HepG2 (cell line): ENCODE data around the gene PVR. TPM values are rescaled to one million over a fixed set of nuclear protein-coding genes. Genes with fewer than 3 reads are reported as not detected.

ENCODE experiments used
- ATAC-seq: fragments of 200-7000 bp; cut with Tn5 transposase; 3 replicates; pipeline ENCODE4 v1.9.1; 2020; ENCODE audit warnings: mild to moderate bottlenecking, moderate library complexity
- BruUV-seq: library from RNA; stranded (reverse); fragments of 400-500 nt; replicated peaks from 2 replicates; lab custom pipeline; 2021; lab: Mats Ljungman, UMichigan
- CTCF ChIA-PET: fragments of 300-600 bp; formaldehyde crosslinking; extraction: SDS; loops from one replicate; lab custom pipeline; 2021; ENCODE audit warnings: low total read pairs, inconsistent platforms, low intra/inter-chr PET ratio; lab: Yijun Ruan, JAX
- POLR2A ChIA-PET: fragments of 350-600 bp; sonication (Branson Sonifier 250); formaldehyde crosslinking; loops from one replicate; lab custom pipeline; 2020; ENCODE audit warnings: antibody characterized with exemption, inconsistent platforms; lab: Yijun Ruan, JAX
- DNase-seq: peaks from one replicate; pipeline ENCODE4 v3.0.0-alpha.2; 2015; ENCODE audit warnings: low spot score
- FAIRE-seq: peaks from 3 replicates; lab custom pipeline; 2011; peaks lifted over from hg19 to GRCh38; lab: Jason Lieb, UNC
- H2AFZ ChIP-seq: one replicate; pipeline ENCODE4 v1.6.1; 2011; ENCODE audit warnings: low read length, inconsistent platforms
- H3K27ac ChIP-seq: fragments of 300-600 bp; 3 replicates; pipeline ENCODE4 v1.8.0; 2011; ENCODE audit warnings: mixed run types, mild to moderate bottlenecking, mixed read lengths, low read length, inconsistent platforms; ENCODE audit not compliant: insufficient read depth; ENCODE audit errors: extremely low read length
- H3K27me3 ChIP-seq, 2 experiments: fragments of 200-600 bp in 1 of 2; 2 replicates in 1 of 2; 3 replicates in 1 of 2; pipeline versions ENCODE4 v1.6.0 to v1.8.0; 2011; ENCODE audit warnings: low read length in 2 of 2, mild to moderate bottlenecking in 2 of 2, moderate library complexity in 2 of 2, inconsistent platforms in 1 of 2; ENCODE audit not compliant: insufficient read depth in 2 of 2, control insufficient read depth in 1 of 2
- H3K36me3 ChIP-seq, 2 experiments: fragments of 200-600 bp in 1 of 2; replicated peaks in 1 of 2; 2 replicates in 1 of 2; 3 replicates in 1 of 2; pipeline versions ENCODE4 v1.5.1 to v1.8.0; 2011; ENCODE audit warnings: low read length in 2 of 2, inconsistent platforms in 1 of 2; ENCODE audit not compliant: insufficient read depth in 2 of 2, control insufficient read depth in 1 of 2
- H3K4me1 ChIP-seq: 2 replicates; pipeline ENCODE4 v1.5.1; 2012; ENCODE audit warnings: low read length, inconsistent platforms; ENCODE audit not compliant: insufficient read depth
- H3K4me2 ChIP-seq: 2 replicates; pipeline ENCODE4 v1.6.0; 2011; ENCODE audit warnings: low read depth, low read length, inconsistent platforms
- H3K4me3 ChIP-seq, 3 experiments: fragments of 200-600 bp in 1 of 3; sonication (generic), shearing (Covaris generic) in 1 of 3; replicated peaks in 1 of 3; 2 replicates each; pipeline ENCODE4 v1.5.1; 2011 to 2016; ENCODE audit warnings: low read length in 3 of 3, inconsistent platforms in 2 of 3, low read depth in 2 of 3, mild to moderate bottlenecking in 2 of 3, control low read depth in 1 of 3, mixed read lengths in 1 of 3; ENCODE audit not compliant: insufficient read depth in 1 of 3
- H3K79me2 ChIP-seq: one replicate; pipeline ENCODE4 v1.6.1; 2011; ENCODE audit warnings: low read length, inconsistent platforms; ENCODE audit not compliant: insufficient read depth
- H3K9ac ChIP-seq: 2 replicates; pipeline ENCODE4 v1.6.0; 2011; ENCODE audit warnings: mild to moderate bottlenecking, low read depth, low read length, inconsistent platforms; ENCODE audit not compliant: insufficient read depth
- H3K9me3 ChIP-seq: 2 replicates; pipeline ENCODE4 v1.5.1; 2012; ENCODE audit warnings: mild to moderate bottlenecking, low read length
- H4K20me1 ChIP-seq: 2 replicates; pipeline ENCODE4 v1.6.0; 2011; ENCODE audit warnings: inconsistent platforms, mild to moderate bottlenecking, low read length, moderate library complexity; ENCODE audit not compliant: insufficient read depth
- ARNT2 ChIP-seq: sonication (generic); formaldehyde crosslinking; IDR thresholded peaks from 2 replicates; pipeline ENCODE4 v1.8.0; 2022; ENCODE audit warnings: mild to moderate bottlenecking, low read depth, missing genetic modification reagents, moderate library complexity
- GPBP1L1 ChIP-seq: sonication (generic); formaldehyde crosslinking; IDR thresholded peaks from 2 replicates; pipeline ENCODE4 v1.5.0; 2020; ENCODE audit warnings: mild to moderate bottlenecking, missing genetic modification reagents
- IKZF1 ChIP-seq: fragments of 450-650 bp; IDR thresholded peaks from 2 replicates; pipeline ENCODE4 v1.7.1; 2016
- TBX2 ChIP-seq: sonication (generic); formaldehyde crosslinking; IDR thresholded peaks from 2 replicates; pipeline ENCODE4 v1.5.0; 2020; ENCODE audit warnings: missing genetic modification reagents, mild to moderate bottlenecking, borderline replicate concordance
- TCF7 ChIP-seq: sonication (generic); IDR thresholded peaks from 2 replicates; pipeline ENCODE4 v1.6.1; 2016; ENCODE audit warnings: antibody characterized with exemption, low read depth
- ZBTB1 ChIP-seq: sonication (generic); formaldehyde crosslinking; IDR thresholded peaks from 2 replicates; pipeline ENCODE4 v1.4.0; 2020; ENCODE audit warnings: missing genetic modification reagents, borderline replicate concordance
- ZNF569 ChIP-seq: sonication (generic); formaldehyde crosslinking; IDR thresholded peaks from 2 replicates; pipeline ENCODE4 v1.5.0; 2020; ENCODE audit warnings: mild to moderate bottlenecking, missing genetic modification reagents, moderate library complexity, borderline replicate concordance
- ZNF841 ChIP-seq: sonication (generic); formaldehyde crosslinking; IDR thresholded peaks from 2 replicates; pipeline ENCODE4 v1.8.1; 2023; ENCODE audit warnings: missing genetic modification reagents, borderline replicate concordance
- WGBS: methylation state at CpG from one replicate; pipeline ENCODE4 v1.1.6; 2017; ENCODE audit warnings: low lambda C conversion rate; 5-methylcytosine and 5-hydroxymethylcytosine counted together
- in situ Hi-C: cut with HindIII; loops from 2 replicates; pipeline ENCODE4 v1.10.0; 2017; ENCODE audit warnings: low pct_unique_long_range_greater_than_20kb; ENCODE audit not compliant: extremely low pct_ligation_motif_present
- intact Hi-C: fragments of 100-400 bp; cut with micrococcal nuclease; formaldehyde crosslinking; loops from one replicate; pipeline ENCODE4 v1.10.0; 2022; ENCODE audit not compliant: unreplicated experiment
- polyA plus RNA-seq, 8 experiments: library from polyadenylated mRNA; depleted of rRNA in 3 of 8; stranded (reverse) in 7 of 8; unstranded in 1 of 8; fragments of >200 nt; fragmentation: Illumina TruSeq in 4 of 8; extraction: Trizol in 4 of 8; gene quantifications; 2 replicates each; pipeline versions ENCODE4 v1.2.1 to v1.2.3, GENCODE V29; 2011 to 2016; ENCODE audit warnings: low read depth in 4 of 8, missing spikeins in 1 of 8, mixed read lengths in 1 of 8; ENCODE audit not compliant: insufficient read depth in 1 of 8
- total RNA-seq, 5 experiments: library from RNA; depleted of rRNA; stranded (reverse); fragments of >200 nt; fragmentation: Illumina TruSeq; extraction: Trizol; gene quantifications; 2 replicates each; pipeline ENCODE4 v1.2.3, GENCODE V29; 2016; ENCODE audit warnings: low read depth in 1 of 5
- TF ChIP-seq, protein P1 (sequence below): sonication (generic); formaldehyde crosslinking; IDR thresholded peaks from 2 replicates; pipeline ENCODE4 v1.4.0; 2020; ENCODE audit warnings: missing genetic modification reagents, borderline replicate concordance
- TF ChIP-seq, protein P2 (sequence below): sonication (generic); formaldehyde crosslinking; IDR thresholded peaks from 2 replicates; pipeline ENCODE4 v1.4.0; 2020; ENCODE audit warnings: missing genetic modification reagents

Gene PVR
- total and polyA plus RNA-seq, 2 of the 13 experiments (the other 11 are each of a cell fraction or from before 2014, with no cell fraction given), result 43.4 to 46.6 TPM

DNA sequence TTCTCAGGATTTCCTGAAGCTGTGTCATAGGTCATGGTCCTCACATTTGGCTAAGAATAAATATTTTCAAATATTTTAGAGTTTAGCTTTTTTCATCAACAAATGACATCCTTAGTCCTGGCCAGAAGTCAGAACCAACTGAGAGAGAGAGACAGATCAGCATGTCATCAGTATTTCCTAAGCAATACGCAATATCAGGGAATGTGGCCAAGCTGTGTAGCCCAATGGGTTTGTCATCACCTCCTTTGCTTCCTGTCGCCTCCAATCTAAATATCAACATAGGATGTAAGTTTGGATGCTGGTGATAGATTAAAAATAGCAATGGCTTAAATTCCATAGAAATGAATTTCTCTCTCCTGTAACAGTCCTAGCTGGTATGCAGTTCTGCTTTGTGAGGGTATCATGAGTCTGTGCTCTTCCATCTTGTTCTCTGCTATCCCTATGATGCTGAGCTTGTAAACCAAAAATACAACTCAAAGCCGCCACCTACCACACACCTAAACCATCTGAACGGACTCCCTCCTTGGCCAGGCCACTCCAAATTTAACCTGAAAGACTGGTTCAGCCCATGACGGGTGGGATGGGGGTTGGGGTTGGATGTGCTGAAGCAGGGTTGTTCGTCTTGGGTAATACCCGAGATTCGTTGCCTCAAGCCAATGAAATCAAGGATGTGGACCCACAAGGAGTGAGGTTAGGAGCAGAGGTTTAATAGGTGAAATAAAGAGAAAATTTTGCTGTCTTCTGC, 40.3 kb upstream of the PVR start (continued):
- TF ChIP-seq, protein P1, sequence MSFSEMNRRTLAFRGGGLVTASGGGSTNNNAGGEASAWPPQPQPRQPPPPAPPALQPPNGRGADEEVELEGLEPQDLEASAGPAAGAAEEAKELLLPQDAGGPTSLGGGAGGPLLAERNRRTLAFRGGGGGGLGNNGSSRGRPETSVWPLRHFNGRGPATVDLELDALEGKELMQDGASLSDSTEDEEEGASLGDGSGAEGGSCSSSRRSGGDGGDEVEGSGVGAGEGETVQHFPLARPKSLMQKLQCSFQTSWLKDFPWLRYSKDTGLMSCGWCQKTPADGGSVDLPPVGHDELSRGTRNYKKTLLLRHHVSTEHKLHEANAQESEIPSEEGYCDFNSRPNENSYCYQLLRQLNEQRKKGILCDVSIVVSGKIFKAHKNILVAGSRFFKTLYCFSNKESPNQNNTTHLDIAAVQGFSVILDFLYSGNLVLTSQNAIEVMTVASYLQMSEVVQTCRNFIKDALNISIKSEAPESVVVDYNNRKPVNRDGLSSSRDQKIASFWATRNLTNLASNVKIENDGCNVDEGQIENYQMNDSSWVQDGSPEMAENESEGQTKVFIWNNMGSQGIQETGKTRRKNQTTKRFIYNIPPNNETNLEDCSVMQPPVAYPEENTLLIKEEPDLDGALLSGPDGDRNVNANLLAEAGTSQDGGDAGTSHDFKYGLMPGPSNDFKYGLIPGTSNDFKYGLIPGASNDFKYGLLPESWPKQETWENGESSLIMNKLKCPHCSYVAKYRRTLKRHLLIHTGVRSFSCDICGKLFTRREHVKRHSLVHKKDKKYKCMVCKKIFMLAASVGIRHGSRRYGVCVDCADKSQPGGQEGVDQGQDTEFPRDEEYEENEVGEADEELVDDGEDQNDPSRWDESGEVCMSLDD (CRISPR knock-in tag), result no peak
- TF ChIP-seq TBX2 (CRISPR knock-in tag), result no peak

GRCh38 chr19:44604241-44604640, 39.5 kb upstream of the PVR start:
- no peak for FAIRE-seq

More at GRCh38 chr19:44604241-44604640, 39.5 kb upstream of the PVR start:
- ChIA-PET CTCF (no interaction called here), POLR2A (interaction anchor here (1.3 to 1.9 kb wide), 2 partner anchors 9 to 13 kb away, joined by 4 to 5 read pairs; partner anchors contain the start of gene IGSF23)
- DNase-seq (no peak), ATAC-seq (no peak)
- Histone ChIP-seq H3K4me2 (no peak overlapping the region), H4K20me1 (no peaks in the 10 kb centered on the region), H2AFZ (no peak overlapping the region), H3K9me3 (no peaks in the 10 kb centered on the region), H3K4me3 (no peak overlapping the region), H3K27me3 (0 out of 5 replicates have a peak, but pooled peaks cover 0 to 1% of the 10 kb centered on the region in 2 experiments), H3K27ac (no peak overlapping the region), H3K79me2 (no peaks in the 10 kb centered on the region), H3K36me3 (no peaks in the 10 kb centered on the region), H3K9ac (no peak overlapping the region), H3K4me1 (peaks cover 45% of the 10 kb centered on the region)
- intact Hi-C loops (no loop called here), in situ Hi-C loops (no loop called here)
- WGBS, result 83% methylated on average over 6 of the region's 6 CpGs
- TF ChIP-seq ZNF569 (no peak), IKZF1 (no peak), ZNF841 (CRISPR knock-in tag) (no peak), ZBTB1 (CRISPR knock-in tag) (no peak), GPBP1L1 (CRISPR knock-in tag) (no peak), ARNT2 (CRISPR knock-in tag) (no peak), TCF7 (no peak)
- TF ChIP-seq, protein P2, sequence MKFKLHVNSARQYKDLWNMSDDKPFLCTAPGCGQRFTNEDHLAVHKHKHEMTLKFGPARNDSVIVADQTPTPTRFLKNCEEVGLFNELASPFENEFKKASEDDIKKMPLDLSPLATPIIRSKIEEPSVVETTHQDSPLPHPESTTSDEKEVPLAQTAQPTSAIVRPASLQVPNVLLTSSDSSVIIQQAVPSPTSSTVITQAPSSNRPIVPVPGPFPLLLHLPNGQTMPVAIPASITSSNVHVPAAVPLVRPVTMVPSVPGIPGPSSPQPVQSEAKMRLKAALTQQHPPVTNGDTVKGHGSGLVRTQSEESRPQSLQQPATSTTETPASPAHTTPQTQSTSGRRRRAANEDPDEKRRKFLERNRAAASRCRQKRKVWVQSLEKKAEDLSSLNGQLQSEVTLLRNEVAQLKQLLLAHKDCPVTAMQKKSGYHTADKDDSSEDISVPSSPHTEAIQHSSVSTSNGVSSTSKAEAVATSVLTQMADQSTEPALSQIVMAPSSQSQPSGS, result no peak
- BruUV-seq, result no TSS peak
